ENCODE measurements around the gene GCC2.
A peak's percentile ranks its signal among the peaks of the same experiment; 100 is the strongest.
"Not testable (repeated sequence)": the region's sequence is repeated elsewhere in the genome, so short reads cannot be mapped to it uniquely, and the experiment has no call there.

GCC2 gene

GRCh38 chr2:108525258-108525657 is 76.3 kb downstream of the GCC2 start:
- DNase-seq (ENCODE audit: low read depth), result not testable (repeated sequence)

DNA sequence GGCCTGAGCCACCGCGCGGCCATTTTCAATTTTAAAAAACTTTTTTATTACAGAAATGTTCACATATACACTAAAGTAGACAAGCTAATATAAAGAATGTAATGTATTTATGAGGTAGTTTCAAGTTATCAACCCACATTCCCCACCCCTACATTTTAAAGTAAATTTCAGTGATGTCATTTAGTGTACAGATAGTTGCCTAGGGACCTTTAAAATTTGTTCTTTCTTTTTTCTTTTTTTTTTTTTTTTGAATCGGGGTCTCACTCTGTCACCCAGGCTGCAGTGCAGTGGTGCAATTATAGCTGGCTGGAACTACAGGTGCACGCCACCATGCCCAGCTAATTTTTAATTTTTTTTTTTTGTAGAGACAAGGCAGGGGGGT is 82.7 kb downstream of the GCC2 start:
- DNase-seq (ENCODE audit: low read depth), result no peak

DNA sequence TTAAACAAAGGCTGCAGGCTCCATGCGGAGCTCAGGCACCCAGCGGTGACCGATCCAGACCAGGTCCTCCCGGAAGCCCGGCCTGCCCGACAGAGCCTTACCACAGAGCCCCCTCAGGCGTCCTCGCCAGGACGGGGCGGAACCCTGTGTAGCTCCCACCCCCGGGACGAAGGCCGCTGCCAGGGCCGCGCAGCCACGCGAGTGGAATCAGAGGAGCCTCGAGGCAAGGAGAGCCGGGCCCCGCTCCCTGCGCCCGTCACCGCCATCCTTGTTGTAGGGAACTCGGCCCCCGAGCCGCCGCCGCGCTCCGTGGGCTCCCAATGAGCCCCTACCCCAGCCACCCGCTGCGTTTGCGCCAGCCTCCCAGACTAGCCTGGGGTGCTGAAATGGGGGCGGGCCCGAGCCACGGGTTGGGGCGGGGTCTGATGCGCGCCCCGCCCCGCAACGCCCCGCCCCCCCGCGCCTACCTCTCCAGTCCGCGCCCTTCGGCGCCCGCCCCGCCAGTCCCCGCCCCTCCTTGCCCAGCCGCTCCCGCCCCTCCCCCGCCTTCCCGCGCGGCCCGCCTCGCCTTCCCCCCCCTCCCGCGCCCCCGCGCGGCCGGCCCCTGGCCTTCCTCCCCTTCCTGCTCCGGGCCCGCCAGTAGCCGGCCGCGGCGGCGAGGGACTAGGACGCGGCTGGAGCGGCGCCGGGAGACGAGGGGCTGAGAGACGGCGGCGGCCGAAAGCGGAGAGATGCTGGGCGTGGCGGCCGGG is 85.0 kb downstream of the GCC2 start, which contains the start of gene LIMS1:
LIMS1 (plus strand) TSS at position 639 of the 752 bp plus-strand sequence; CDS start at position 732, 93 bp downstream.
- DNase-seq (ENCODE audit: low read depth), result peak; percentile 86

GRCh38 chr2:108534584-108535356 is 85.8 kb downstream of the GCC2 start:
- DNase-seq (ENCODE audit: low read depth), result peak; percentile 49

DNA sequence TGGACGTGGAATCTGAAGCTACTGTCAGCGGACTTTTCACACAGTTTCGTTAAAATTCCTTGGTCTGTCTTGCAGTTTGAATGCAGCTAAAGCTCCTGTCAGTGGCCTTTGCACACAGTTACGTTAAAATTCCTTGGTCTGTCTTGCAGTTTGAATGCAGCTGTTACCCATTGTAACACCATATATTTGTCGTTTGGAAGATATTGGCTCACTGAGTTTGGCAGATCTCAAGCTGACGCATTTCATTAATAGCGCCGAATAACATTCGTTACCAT is 86.3 kb downstream of the GCC2 start:
- DNase-seq (ENCODE audit: low read depth), result peak; percentile 40

GRCh38 chr2:108536133-108536780 is 87.3 kb downstream of the GCC2 start:
- peak; percentile 82 for DNase-seq (ENCODE audit: low read depth)

DNA sequence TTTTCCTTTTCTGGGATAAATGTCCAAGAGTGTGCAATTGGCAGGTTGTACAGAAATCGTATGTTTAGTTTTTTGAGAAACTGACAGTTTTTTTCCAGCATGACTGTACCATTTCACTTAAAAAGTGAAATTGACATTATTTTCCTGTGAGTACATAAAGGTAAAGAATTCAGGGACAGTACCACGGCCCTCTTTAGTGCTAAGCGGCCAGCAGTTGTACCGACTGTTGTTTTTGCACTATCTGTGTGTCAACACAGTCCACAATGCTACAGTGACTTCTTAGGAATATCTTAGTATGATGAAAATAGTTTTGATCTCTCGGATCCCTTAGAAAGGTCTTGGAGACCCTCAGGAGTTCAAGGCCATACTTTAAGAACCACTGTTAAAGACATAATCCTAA is 87.9 kb downstream of the GCC2 start:
- no peak for DNase-seq (ENCODE audit: low read depth)

- DNase-seq (ENCODE audit: low read depth), result no peak
Observed at GRCh38 chr2:108538000-108538625, 89.1 kb downstream of the GCC2 start.

GRCh38 chr2:108541451-108541850 is 92.4 kb downstream of the GCC2 start:
- no peak for DNase-seq (ENCODE audit: low read depth)

DNA sequence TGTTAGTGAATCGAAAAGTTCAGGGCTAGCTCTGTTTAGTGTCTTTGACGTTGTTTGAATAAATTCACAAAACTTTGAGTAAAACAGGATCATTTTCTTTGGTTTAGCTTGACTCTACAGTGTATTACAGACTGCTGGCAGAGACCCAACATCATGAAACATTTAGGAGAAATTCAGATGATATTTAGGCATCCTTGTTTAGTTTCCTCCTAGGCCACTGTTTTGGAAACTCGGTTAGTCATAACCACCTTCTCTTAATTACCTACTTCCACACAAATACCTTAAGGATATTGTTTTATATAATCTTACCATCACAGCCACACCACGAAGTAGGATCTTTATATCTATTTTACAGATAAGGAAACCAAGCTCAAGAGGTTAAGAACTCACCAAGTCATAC is 93.1 kb downstream of the GCC2 start:
- peak; percentile 64 for DNase-seq (ENCODE audit: low read depth)

DNA sequence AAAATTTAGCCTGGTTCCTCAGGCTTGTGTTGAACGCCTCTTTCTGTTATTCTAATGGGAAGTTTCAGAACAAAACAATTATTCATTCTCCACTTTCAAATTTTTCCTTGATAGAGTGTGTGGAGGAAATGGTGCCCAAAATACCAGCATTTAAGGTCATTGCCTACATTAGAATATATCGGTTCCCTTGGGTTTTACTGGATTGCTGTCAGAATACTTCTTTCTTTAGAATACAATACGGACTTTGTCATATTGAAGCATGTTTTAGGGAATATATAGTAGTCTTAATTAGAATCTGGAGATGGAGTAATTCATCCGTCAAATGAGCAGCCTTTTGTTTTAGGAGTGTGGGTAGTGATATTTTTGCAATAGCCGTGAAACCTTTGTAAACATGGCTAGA is 98.6 kb downstream of the GCC2 start:
- no peak for DNase-seq (ENCODE audit: low read depth)

DNA sequence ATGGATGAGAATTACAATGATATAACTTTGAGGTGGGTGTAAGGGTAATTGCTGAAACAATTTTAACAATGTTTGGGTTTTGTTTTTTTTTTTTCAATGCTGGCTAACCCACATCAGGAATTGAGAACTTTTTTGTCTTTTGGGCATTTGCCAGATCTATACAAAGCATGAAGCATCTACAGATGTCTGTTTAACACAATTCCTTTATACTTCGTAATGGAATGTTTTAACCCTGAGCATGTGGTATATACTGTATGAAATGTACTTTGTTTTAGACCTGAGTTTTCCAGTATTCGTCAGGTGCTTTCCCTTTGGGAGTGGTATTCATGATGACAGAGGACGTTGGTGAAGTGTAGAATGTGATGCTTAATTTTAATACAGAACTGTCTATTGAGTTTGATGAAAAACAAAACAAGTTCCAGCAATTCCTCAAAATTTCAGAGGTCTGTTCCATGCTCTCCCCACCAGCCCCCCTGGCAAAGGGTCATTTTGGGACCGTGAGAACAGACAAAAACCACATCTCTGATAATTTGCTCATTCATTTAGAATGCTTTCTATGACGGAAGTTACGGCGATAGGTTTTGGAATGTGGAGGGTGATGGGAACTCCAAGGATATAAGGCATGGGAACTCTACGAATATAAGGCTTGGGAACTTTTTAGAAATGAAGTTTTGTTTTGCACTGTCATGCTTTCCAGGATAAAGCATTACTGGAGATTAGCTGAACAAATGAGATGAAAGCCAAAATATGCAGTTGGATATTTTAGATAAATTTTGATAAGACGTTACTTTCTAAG is 99.4 kb downstream of the GCC2 start:
- DNase-seq (ENCODE audit: low read depth), result peak; percentile 89

DNA sequence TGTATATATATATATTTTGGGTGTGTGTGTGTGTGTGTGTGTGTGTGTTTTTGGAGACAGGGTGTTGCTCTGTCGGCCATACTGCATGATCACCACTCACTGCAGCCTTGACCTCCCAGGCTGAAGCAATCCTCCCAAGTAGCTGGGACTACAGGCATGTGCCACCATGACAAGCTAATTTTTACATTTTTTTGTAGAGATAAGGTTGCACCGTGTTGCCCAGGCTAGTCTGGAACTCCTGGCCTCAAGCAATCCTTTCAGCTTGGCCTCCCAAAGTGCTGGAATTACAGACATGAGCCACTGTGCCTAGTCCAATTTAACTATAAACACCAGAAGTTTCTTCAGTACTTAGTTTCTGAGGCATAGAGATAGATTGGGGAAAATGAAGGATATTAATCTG is 103.6 kb downstream of the GCC2 start:
- no peak for DNase-seq (ENCODE audit: low read depth)

- no peak for DNase-seq (ENCODE audit: low read depth)
Observed at GRCh38 chr2:108553209-108553919, 104.4 kb downstream of the GCC2 start.

GRCh38 chr2:108554528-108554927 is 105.5 kb downstream of the GCC2 start:
- DNase-seq (ENCODE audit: low read depth), result no peak

GRCh38 chr2:108555572-108555971 is 106.6 kb downstream of the GCC2 start:
- DNase-seq (ENCODE audit: low read depth), result no peak

DNA sequence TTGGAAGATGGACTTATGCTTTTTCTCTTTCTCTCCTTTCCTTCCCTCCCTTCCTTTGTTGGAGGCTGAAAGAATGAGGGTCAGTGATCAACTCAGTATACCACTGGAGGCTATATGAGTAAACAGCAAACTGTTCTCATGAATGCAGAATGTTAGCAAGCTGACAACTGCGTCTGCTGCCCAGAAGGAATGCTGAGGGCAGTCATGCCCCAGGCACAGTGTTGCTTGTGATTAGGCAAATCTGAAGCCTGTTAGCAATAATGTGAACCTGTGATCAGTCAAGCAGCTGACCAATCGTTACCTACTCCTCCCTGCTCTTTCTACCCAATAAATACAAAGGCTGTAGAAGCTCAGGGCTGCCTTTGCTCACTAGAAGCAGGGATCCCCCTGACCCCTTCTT is 107.6 kb downstream of the GCC2 start:
- peak; percentile 64 for DNase-seq (ENCODE audit: low read depth)
